Limb (tissue), 2 donors: Measurements from ENCODE around the gene KCNJ1.

ENCODE experiments used
- DNase-seq, 2 donors: peaks; one replicate each; pipeline ENCODE4 v3.0.0-alpha.2; 2016; ENCODE audit errors: extremely low spot score in 2 of 2

KCNJ1 gene

GRCh38 chr11:128867277-128867676 lies at the start of gene KCNJ1:
Gene KCNJ1 (minus strand): TSS chr11:128867296. CDS start chr11:128840243, 27,053 bp downstream.
- DNase-seq: no peak

GRCh38 chr11:128916681-128917080 lies 49.6 kb upstream of the KCNJ1 start:
- no peak for DNase-seq

GRCh38 chr11:128916037-128916572 lies 49.0 kb upstream of the KCNJ1 start:
- no peak for DNase-seq

- DNase-seq: no peak
Measured at GRCh38 chr11:128915149-128915521, 48.0 kb upstream of the KCNJ1 start.

GRCh38 chr11:128914216-128915148 lies 47.4 kb upstream of the KCNJ1 start:
- DNase-seq: no peak

GRCh38 chr11:128913806-128914205 lies 46.7 kb upstream of the KCNJ1 start:
- DNase-seq: no peak

GRCh38 chr11:128911701-128912100 lies 44.6 kb upstream of the KCNJ1 start:
- DNase-seq: no peak

GRCh38 chr11:128911239-128911638 lies 44.1 kb upstream of the KCNJ1 start:
- no peak for DNase-seq

- no peak for DNase-seq
Measured at GRCh38 chr11:128910576-128910975, 43.5 kb upstream of the KCNJ1 start.

- no peak for DNase-seq
Measured at GRCh38 chr11:128909438-128910125, 42.5 kb upstream of the KCNJ1 start.

- DNase-seq: no peak
Measured at GRCh38 chr11:128908391-128909246, 41.5 kb upstream of the KCNJ1 start.

- no peak for DNase-seq
Measured at GRCh38 chr11:128907585-128907984, 40.5 kb upstream of the KCNJ1 start.

GRCh38 chr11:128906185-128907050 lies 39.3 kb upstream of the KCNJ1 start:
- DNase-seq: no peak

GRCh38 chr11:128905345-128906184 lies 38.5 kb upstream of the KCNJ1 start:
- DNase-seq: peak; percentile 43 to 76

GRCh38 chr11:128904656-128905344 lies 37.7 kb upstream of the KCNJ1 start:
- DNase-seq: peak in 1 of 2 donors; percentile 28

- no peak for DNase-seq
Measured at GRCh38 chr11:128904303-128904655, 37.2 kb upstream of the KCNJ1 start.

GRCh38 chr11:128903248-128904061 lies 36.4 kb upstream of the KCNJ1 start:
- DNase-seq: no peak

- no peak for DNase-seq
Measured at GRCh38 chr11:128902515-128903066, 35.5 kb upstream of the KCNJ1 start.
